ENCODE data around the gene DGCR8. TPM values are rescaled to one million over a fixed set of nuclear protein-coding genes. Genes with fewer than 3 reads are reported as not detected.

The DGCR8 gene
- polyA plus RNA-seq, 1 experiment, result 21.3 TPM

GRCh38 chr22:20149257-20150250 lies 69.5 kb downstream of the DGCR8 start:
- TF ChIP-seq, protein P1, sequence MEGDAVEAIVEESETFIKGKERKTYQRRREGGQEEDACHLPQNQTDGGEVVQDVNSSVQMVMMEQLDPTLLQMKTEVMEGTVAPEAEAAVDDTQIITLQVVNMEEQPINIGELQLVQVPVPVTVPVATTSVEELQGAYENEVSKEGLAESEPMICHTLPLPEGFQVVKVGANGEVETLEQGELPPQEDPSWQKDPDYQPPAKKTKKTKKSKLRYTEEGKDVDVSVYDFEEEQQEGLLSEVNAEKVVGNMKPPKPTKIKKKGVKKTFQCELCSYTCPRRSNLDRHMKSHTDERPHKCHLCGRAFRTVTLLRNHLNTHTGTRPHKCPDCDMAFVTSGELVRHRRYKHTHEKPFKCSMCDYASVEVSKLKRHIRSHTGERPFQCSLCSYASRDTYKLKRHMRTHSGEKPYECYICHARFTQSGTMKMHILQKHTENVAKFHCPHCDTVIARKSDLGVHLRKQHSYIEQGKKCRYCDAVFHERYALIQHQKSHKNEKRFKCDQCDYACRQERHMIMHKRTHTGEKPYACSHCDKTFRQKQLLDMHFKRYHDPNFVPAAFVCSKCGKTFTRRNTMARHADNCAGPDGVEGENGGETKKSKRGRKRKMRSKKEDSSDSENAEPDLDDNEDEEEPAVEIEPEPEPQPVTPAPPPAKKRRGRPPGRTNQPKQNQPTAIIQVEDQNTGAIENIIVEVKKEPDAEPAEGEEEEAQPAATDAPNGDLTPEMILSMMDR (IDR thresholded peaks at IDR 0.05; ENCODE audit: insufficient read depth, low read depth, low read length), result no peak
- POLR2A ChIA-PET, result no interaction called here
- CTCF ChIA-PET, result no interaction called here
- DNase-seq (ENCODE audit: low read depth), result no peak
- H3K4me3 ChIP-seq (ENCODE audit: low read depth, low read length), result no peak overlapping the region
- no peaks in the 10 kb centered on the region for H3K27me3 ChIP-seq (ENCODE audit: control insufficient read depth, insufficient read depth, low read length)
- H3K36me3 ChIP-seq (ENCODE audit: control insufficient read depth, insufficient read depth, low read length), result peaks cover 3% of the 10 kb centered on the region

GRCh38 chr22:20150381-20151275 lies 70.6 kb downstream of the DGCR8 start, which contains the start of gene CCDC188:
CCDC188 (minus strand) TSS chr22:20151055; CDS start chr22:20150986, 69 bp downstream.
- Histone ChIP-seq H3K36me3 (ENCODE audit: control insufficient read depth, insufficient read depth, low read length) (peaks cover 1% of the 10 kb centered on the region), H3K4me3 (ENCODE audit: low read depth, low read length) (no peak within 1 kb of the TSS), H3K27me3 (ENCODE audit: control insufficient read depth, insufficient read depth, low read length) (no peaks in the 10 kb centered on the region)
- POLR2A ChIA-PET, result no interaction called here
- DNase-seq (ENCODE audit: low read depth), result no peak
- CTCF ChIA-PET, result no interaction called here
- TF ChIP-seq, protein P1 (IDR thresholded peaks at IDR 0.05; ENCODE audit: insufficient read depth, low read depth, low read length), result no peak

GRCh38 chr22:20151276-20151588 lies 71.2 kb downstream of the DGCR8 start:
- DNase-seq (ENCODE audit: low read depth), result no peak
- H3K27me3 ChIP-seq (ENCODE audit: control insufficient read depth, insufficient read depth, low read length), result no peaks in the 10 kb centered on the region
- ChIA-PET POLR2A (no interaction called here), CTCF (no interaction called here)
- no peak overlapping the region for H3K4me3 ChIP-seq (ENCODE audit: low read depth, low read length)
- H3K36me3 ChIP-seq (ENCODE audit: control insufficient read depth, insufficient read depth, low read length), result peaks cover 1% of the 10 kb centered on the region
- TF ChIP-seq, protein P1 (IDR thresholded peaks at IDR 0.05; ENCODE audit: insufficient read depth, low read depth, low read length), result no peak

GRCh38 chr22:20152464-20152890 lies 72.4 kb downstream of the DGCR8 start:
- ChIA-PET POLR2A (no interaction called here), CTCF (interaction anchor here (6.2 kb wide), 1 partner anchor 132 kb away, joined by 91 read pairs; no protein-coding TSS in a partner anchor)
- no peak overlapping the region for H3K4me3 ChIP-seq (ENCODE audit: low read depth, low read length)
- H3K27me3 ChIP-seq (ENCODE audit: control insufficient read depth, insufficient read depth, low read length), result no peaks in the 10 kb centered on the region
- H3K36me3 ChIP-seq (ENCODE audit: control insufficient read depth, insufficient read depth, low read length), result peaks cover 1% of the 10 kb centered on the region
- TF ChIP-seq, protein P1 (IDR thresholded peaks at IDR 0.05; ENCODE audit: insufficient read depth, low read depth, low read length), result no peak
- no peak for DNase-seq (ENCODE audit: low read depth)

DNA sequence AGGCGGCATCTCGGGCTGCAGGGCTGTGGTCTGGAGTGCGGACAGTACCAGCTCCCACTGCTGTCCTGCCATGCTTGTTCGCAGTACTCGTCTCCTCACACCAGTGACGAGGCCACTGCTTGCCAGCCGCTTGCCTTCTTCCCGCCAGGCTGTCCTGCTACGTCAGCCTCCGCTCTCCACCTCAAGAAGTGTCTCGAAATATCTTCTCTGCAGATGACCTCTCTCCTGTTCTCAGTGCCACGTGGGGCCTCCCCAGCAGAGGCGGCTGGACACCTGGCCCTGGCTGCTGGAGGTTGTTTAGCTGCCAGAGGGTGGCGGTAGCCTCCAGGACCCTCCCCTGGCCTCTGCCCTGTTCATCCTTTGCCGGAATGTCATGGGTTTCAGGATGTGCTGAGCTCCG lies 73.9 kb downstream of the DGCR8 start:
- ChIA-PET CTCF (interaction anchor here (6.2 kb wide), 1 partner anchor 130 kb away, joined by 91 read pairs; no protein-coding TSS in a partner anchor), POLR2A (no interaction called here)
- Histone ChIP-seq H3K4me3 (ENCODE audit: low read depth, low read length) (no peak overlapping the region), H3K27me3 (ENCODE audit: control insufficient read depth, insufficient read depth, low read length) (no peaks in the 10 kb centered on the region), H3K36me3 (ENCODE audit: control insufficient read depth, insufficient read depth, low read length) (no peaks in the 10 kb centered on the region)
- DNase-seq (ENCODE audit: low read depth), result no peak
- TF ChIP-seq, protein P1 (IDR thresholded peaks at IDR 0.05; ENCODE audit: insufficient read depth, low read depth, low read length), result 0 out of 2 replicates have a peak, but pooled peaks have one; percentile 3

Measured in BJ (cell line).